Mucosa of gallbladder (tissue), 1 donor: ENCODE measurements around the gene SCYGR6. TPM values are rescaled to one million over a fixed set of nuclear protein-coding genes. Genes with fewer than 3 reads are reported as not detected.
A peak's percentile ranks its signal among the peaks of the same experiment; 100 is the strongest.

Experiments used
- DNase-seq: peaks from one replicate; pipeline ENCODE4 v3.0.0-alpha.2; 2020; ENCODE audit warnings: low spot score
- total RNA-seq: library from RNA; stranded (reverse); gene quantifications from one replicate; pipeline ENCODE4 v1.2.1, GENCODE V29; 2021
- donor health status: DM: no; HTN: no; CAD: no.

Gene SCYGR6
- total RNA-seq, 1 donor from 2014 or later: not detected

- no peak for DNase-seq
Measured at GRCh38 chr2:227713291-227713690, 11.3 kb downstream of the SCYGR6 start.

GRCh38 chr2:227710986-227711385 is 13.6 kb downstream of the SCYGR6 start:
- DNase-seq: no peak

GRCh38 chr2:227707390-227707789 is 17.2 kb downstream of the SCYGR6 start:
- no peak for DNase-seq

- no peak for DNase-seq
Measured at GRCh38 chr2:227706859-227707258, 17.7 kb downstream of the SCYGR6 start.

- no peak for DNase-seq
Measured at GRCh38 chr2:227703961-227704360, 20.6 kb downstream of the SCYGR6 start.

- DNase-seq: peak; percentile 58
Measured at GRCh38 chr2:227703280-227703732, 21.3 kb downstream of the SCYGR6 start.

- DNase-seq: no peak
Measured at GRCh38 chr2:227701556-227701955, 23.0 kb downstream of the SCYGR6 start.

- no peak for DNase-seq
Measured at GRCh38 chr2:227696990-227697679, 27.4 kb downstream of the SCYGR6 start.

- no peak for DNase-seq
Measured at GRCh38 chr2:227687189-227687588, 37.4 kb downstream of the SCYGR6 start.

GRCh38 chr2:227684258-227684657 is 40.3 kb downstream of the SCYGR6 start:
- DNase-seq: no peak

- no peak for DNase-seq
Measured at GRCh38 chr2:227677928-227678327, 46.6 kb downstream of the SCYGR6 start.

GRCh38 chr2:227674485-227674884 is 50.1 kb downstream of the SCYGR6 start:
- no peak for DNase-seq

Other genes with a start within 250 kb of the SCYGR6 start
- gene SCYGR2, start 125.9 kb downstream of the SCYGR6 start, total RNA-seq: not detected
- not detected for gene SCYGR3, start 109.9 kb downstream of the SCYGR6 start, total RNA-seq
- gene SCYGR4, start 107.3 kb downstream of the SCYGR6 start, total RNA-seq: not detected
- not detected for gene SCYGR5, start 58.0 kb downstream of the SCYGR6 start, total RNA-seq
- gene SLC19A3, start 6.7 kb downstream of the SCYGR6 start, total RNA-seq: 87.4 TPM
- gene SCYGR7, start 3.6 kb upstream of the SCYGR6 start, total RNA-seq: not detected
- gene SCYGR8, start 21.1 kb upstream of the SCYGR6 start, total RNA-seq: not detected
- 1.0 TPM for gene CCL20, start 89.1 kb upstream of the SCYGR6 start, total RNA-seq
- gene DAW1, start 146.9 kb upstream of the SCYGR6 start, total RNA-seq: not detected